ENCODE results near the gene FARS2. TPM values are rescaled to one million over a fixed set of nuclear protein-coding genes. Genes with fewer than 3 reads are reported as not detected.
"Not testable (repeated sequence)": the region's sequence is repeated elsewhere in the genome, so short reads cannot be mapped to it uniquely, and the experiment has no call there.

The FARS2 gene
- total RNA-seq, 1 donor from 2014 or later = 10.0 TPM

- ATAC-seq (no peak), DNase-seq (ENCODE audit: low spot score) (no peak)
Observed at GRCh38 chr6:5656226-5656625, 394.9 kb downstream of the FARS2 start.

GRCh38 chr6:5656695-5657094 lies 395.4 kb downstream of the FARS2 start:
- not testable (repeated sequence) for DNase-seq (ENCODE audit: low spot score); ATAC-seq

GRCh38 chr6:5657684-5658430 lies 396.5 kb downstream of the FARS2 start:
- no peak for ATAC-seq
- DNase-seq (ENCODE audit: low spot score) = no peak

GRCh38 chr6:5659467-5659866 lies 398.2 kb downstream of the FARS2 start:
- ATAC-seq (no peak), DNase-seq (ENCODE audit: low spot score) (no peak)

- ATAC-seq (no peak), DNase-seq (ENCODE audit: low spot score) (no peak)
Observed at GRCh38 chr6:5660772-5661171, 399.5 kb downstream of the FARS2 start.

GRCh38 chr6:5662797-5663196 lies 401.5 kb downstream of the FARS2 start:
- no peak for DNase-seq (ENCODE audit: low spot score)
- no peak for ATAC-seq

- ATAC-seq = no peak
Observed at GRCh38 chr6:5663259-5663658, 401.9 kb downstream of the FARS2 start.

GRCh38 chr6:5663739-5664138 lies 402.4 kb downstream of the FARS2 start:
- DNase-seq (ENCODE audit: low spot score) (no peak), ATAC-seq (no peak)

More at GRCh38 chr6:5663259-5663658, 401.9 kb downstream of the FARS2 start:
- DNase-seq (ENCODE audit: low spot score) = no peak

- ATAC-seq = no peak
- no peak for DNase-seq (ENCODE audit: low spot score)
Observed at GRCh38 chr6:5664149-5664548, 402.8 kb downstream of the FARS2 start.

GRCh38 chr6:5665173-5665572 lies 403.9 kb downstream of the FARS2 start:
- ATAC-seq (no peak), DNase-seq (ENCODE audit: low spot score) (no peak)

GRCh38 chr6:5665667-5666066 lies 404.4 kb downstream of the FARS2 start:
- ATAC-seq (no peak), DNase-seq (ENCODE audit: low spot score) (no peak)

GRCh38 chr6:5666695-5667094 lies 405.4 kb downstream of the FARS2 start:
- ATAC-seq = no peak
- DNase-seq (ENCODE audit: low spot score) = no peak

- ATAC-seq (no peak), DNase-seq (ENCODE audit: low spot score) (no peak)
Observed at GRCh38 chr6:5667737-5668136, 406.4 kb downstream of the FARS2 start.

GRCh38 chr6:5670381-5670780 lies 409.1 kb downstream of the FARS2 start:
- ATAC-seq = no peak
- DNase-seq (ENCODE audit: low spot score) = no peak

GRCh38 chr6:5670811-5671561 lies 409.7 kb downstream of the FARS2 start:
- DNase-seq (ENCODE audit: low spot score) = no peak
- ATAC-seq = peak; percentile 49

GRCh38 chr6:5671601-5672559 lies 410.6 kb downstream of the FARS2 start:
- DNase-seq (ENCODE audit: low spot score) (no peak), ATAC-seq (no peak)

- ATAC-seq = no peak
- no peak for DNase-seq (ENCODE audit: low spot score)
Observed at GRCh38 chr6:5672581-5673011, 411.3 kb downstream of the FARS2 start.

- DNase-seq (ENCODE audit: low spot score) (no peak), ATAC-seq (no peak)
Observed at GRCh38 chr6:5673019-5673790, 411.9 kb downstream of the FARS2 start.

- DNase-seq (ENCODE audit: low spot score) (no peak), ATAC-seq (no peak)
Observed at GRCh38 chr6:5674141-5674540, 412.8 kb downstream of the FARS2 start.

GRCh38 chr6:5674721-5675120 lies 413.4 kb downstream of the FARS2 start:
- no peak for DNase-seq (ENCODE audit: low spot score)
- peak; percentile 32 for ATAC-seq

All from left lobe of liver (tissue), 2 donors.